Vagina (tissue), 2 donors: ENCODE measurements around the gene MYO10. TPM values are rescaled to one million over a fixed set of nuclear protein-coding genes. Genes with fewer than 3 reads are reported as not detected.
A peak's percentile ranks its signal among the peaks of the same experiment; 100 is the strongest.

Source experiments
- DNase-seq, 2 donors: peaks; one replicate each; pipeline ENCODE4 v3.0.0-alpha.2; 2017; ENCODE audit errors: extremely low spot score in 2 of 2
- H3K27ac ChIP-seq: fragments of 200-600 bp; sonication (generic); one replicate; pipeline ENCODE4 v1.5.1; 2019
- H3K27me3 ChIP-seq: fragments of 200-600 bp; sonication (generic); one replicate; pipeline ENCODE4 v1.5.1; 2019
- H3K36me3 ChIP-seq, 2 donors: fragments of 200-600 bp; sonication (generic); one replicate each; pipeline ENCODE4 v1.5.1; 2017 to 2019
- H3K4me1 ChIP-seq: fragments of 200-600 bp; sonication (generic); one replicate; pipeline ENCODE4 v1.5.1; 2019
- H3K4me3 ChIP-seq, 2 donors: fragments of 200-600 bp; sonication (generic); 1 replicate in 1 of 2; 2 replicates in 1 of 2; pipeline ENCODE4 v1.5.1; 2016 to 2019
- H3K9me3 ChIP-seq: fragments of 200-600 bp; sonication (generic); one replicate; pipeline ENCODE4 v1.5.1; 2019
- POLR2A ChIP-seq, 2 donors: fragments of 450-650 bp; IDR thresholded peaks; one replicate each; pipeline ENCODE4 v1.6.1; 2017; ENCODE audit warnings: antibody characterized with exemption in 2 of 2, mild to moderate bottlenecking in 2 of 2, moderate library complexity in 2 of 2
- POLR2AphosphoS5 ChIP-seq, 2 donors: sonication (generic); formaldehyde crosslinking; IDR thresholded peaks; one replicate each; pipeline ENCODE4 v1.9.0; 2017; ENCODE audit warnings: antibody characterized with exemption in 2 of 2, mild to moderate bottlenecking in 2 of 2, low read depth in 1 of 2; ENCODE audit not compliant: insufficient read depth in 1 of 2
- intact Hi-C: fragments of 100-400 bp; cut with DNase I; formaldehyde crosslinking; loops from one replicate; pipeline ENCODE4 v1.15.1; 2023
- total RNA-seq: library from RNA; depleted of rRNA; stranded (reverse); fragments of >200 nt; gene quantifications from one replicate; pipeline ENCODE4 v1.2.3, GENCODE V29; 2016
- TF ChIP-seq, protein P1 (sequence below), 3 experiments: fragments of 450-650 bp in 2 of 3; fragments of 200-600 bp in 1 of 3; sonication (generic) in 1 of 3; IDR thresholded peaks; one replicate each; pipeline ENCODE4 v1.5.1; 2017 to 2019; ENCODE audit warnings: antibody characterized with exemption in 3 of 3, mild to moderate bottlenecking in 2 of 3, moderate library complexity in 2 of 3

MYO10 gene
- total RNA-seq, 1 donor from 2014 or later, result 22.1 TPM

GRCh38 chr5:16914584-16914983 is 21.5 kb downstream of the MYO10 start:
- intact Hi-C loops, result no loop called here

DNA sequence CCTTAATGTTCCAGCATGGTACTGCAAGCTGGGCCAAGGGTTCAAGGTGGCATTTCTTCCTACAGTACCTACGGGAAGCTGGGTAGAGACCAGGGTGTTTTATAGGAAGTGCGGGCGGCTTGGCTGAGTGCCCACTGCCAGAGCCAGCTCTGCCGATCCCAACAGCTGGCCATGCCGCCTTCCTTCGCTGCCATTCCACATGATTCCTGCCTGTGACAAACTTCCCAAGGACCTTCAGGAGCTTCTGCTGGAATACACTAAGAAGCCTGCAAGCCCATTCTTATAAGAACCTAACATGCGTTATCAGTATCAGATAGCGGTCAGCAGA is 22.0 kb downstream of the MYO10 start:
- Histone ChIP-seq H3K27ac (no peak overlapping the region), H3K4me1 (peaks cover 10% of the 10 kb centered on the region), H3K36me3 (no peaks in the 10 kb centered on the region), H3K27me3 (no peaks in the 10 kb centered on the region), H3K4me3 (no peak overlapping the region), H3K9me3 (no peaks in the 10 kb centered on the region)
- TF ChIP-seq, protein P1, sequence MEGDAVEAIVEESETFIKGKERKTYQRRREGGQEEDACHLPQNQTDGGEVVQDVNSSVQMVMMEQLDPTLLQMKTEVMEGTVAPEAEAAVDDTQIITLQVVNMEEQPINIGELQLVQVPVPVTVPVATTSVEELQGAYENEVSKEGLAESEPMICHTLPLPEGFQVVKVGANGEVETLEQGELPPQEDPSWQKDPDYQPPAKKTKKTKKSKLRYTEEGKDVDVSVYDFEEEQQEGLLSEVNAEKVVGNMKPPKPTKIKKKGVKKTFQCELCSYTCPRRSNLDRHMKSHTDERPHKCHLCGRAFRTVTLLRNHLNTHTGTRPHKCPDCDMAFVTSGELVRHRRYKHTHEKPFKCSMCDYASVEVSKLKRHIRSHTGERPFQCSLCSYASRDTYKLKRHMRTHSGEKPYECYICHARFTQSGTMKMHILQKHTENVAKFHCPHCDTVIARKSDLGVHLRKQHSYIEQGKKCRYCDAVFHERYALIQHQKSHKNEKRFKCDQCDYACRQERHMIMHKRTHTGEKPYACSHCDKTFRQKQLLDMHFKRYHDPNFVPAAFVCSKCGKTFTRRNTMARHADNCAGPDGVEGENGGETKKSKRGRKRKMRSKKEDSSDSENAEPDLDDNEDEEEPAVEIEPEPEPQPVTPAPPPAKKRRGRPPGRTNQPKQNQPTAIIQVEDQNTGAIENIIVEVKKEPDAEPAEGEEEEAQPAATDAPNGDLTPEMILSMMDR (IDR thresholded peaks at IDR 0.05), result no peak
- TF ChIP-seq POLR2A (IDR thresholded peaks at IDR 0.05), result no peak
- no peak for TF ChIP-seq POLR2AphosphoS5 (IDR thresholded peaks at IDR 0.05; ENCODE audit: insufficient read depth in 1 of 2, low read depth in 1 of 2)
- no peak for DNase-seq
- intact Hi-C loops, result no loop called here

More at GRCh38 chr5:16914584-16914983, 21.5 kb downstream of the MYO10 start:
- Histone ChIP-seq H3K36me3 (no peaks in the 10 kb centered on the region), H3K4me3 (no peak overlapping the region), H3K9me3 (no peaks in the 10 kb centered on the region), H3K4me1 (peaks cover 10% of the 10 kb centered on the region), H3K27ac (no peak overlapping the region), H3K27me3 (no peaks in the 10 kb centered on the region)
- TF ChIP-seq POLR2A (IDR thresholded peaks at IDR 0.05) (no peak), POLR2AphosphoS5 (IDR thresholded peaks at IDR 0.05; ENCODE audit: insufficient read depth in 1 of 2, low read depth in 1 of 2) (no peak)
- TF ChIP-seq, protein P1 (IDR thresholded peaks at IDR 0.05), result no peak
- DNase-seq, result no peak

DNA sequence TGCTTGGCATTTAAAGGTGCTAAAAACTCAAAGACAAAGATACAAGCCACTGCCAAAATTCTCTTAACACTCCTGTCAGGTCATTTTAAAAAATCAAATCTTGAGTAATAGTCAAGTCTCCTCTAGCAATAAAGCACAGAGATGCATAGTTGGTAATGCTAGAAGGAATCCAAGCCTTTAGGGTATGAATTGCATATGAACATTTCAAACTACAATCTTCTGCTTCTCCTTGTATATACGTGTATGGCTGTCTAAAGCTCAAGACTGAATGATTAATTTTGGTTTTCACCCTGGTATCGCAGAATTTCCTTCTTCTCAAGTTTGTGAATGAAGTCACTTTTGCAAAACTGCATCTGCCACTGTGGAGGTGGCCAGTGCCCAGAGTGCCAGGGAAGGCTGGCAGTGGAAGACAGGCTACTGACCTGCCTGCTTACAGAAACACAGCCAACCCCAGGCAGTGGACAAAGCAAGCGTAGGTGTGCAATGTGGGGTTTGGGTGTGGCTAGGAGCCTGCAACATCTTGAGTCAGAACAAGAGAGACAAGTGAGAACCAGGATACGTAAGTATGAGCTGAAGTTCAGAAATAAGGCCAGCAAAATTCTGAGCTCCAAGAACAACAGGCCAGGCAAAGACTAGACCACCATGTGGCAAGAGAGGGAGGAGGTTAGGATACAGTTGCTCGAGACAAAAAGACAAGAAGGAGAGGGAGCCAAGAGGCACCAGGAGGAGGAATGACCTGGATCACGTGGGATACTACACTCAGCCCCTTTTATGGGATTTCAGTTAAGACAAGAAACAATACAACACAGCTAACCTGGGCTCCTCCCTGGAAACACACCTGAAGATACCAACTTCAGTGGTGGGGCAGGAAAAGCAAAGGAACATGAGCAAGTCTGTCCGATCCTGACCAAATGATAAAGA is 22.6 kb downstream of the MYO10 start:
- Histone ChIP-seq H3K36me3 (no peaks in the 10 kb centered on the region), H3K27ac (no peak overlapping the region), H3K4me1 (peaks cover 10% of the 10 kb centered on the region), H3K27me3 (no peaks in the 10 kb centered on the region), H3K9me3 (no peaks in the 10 kb centered on the region), H3K4me3 (no peak overlapping the region)
- intact Hi-C loops, result no loop called here
- TF ChIP-seq POLR2AphosphoS5 (IDR thresholded peaks at IDR 0.05; ENCODE audit: insufficient read depth in 1 of 2, low read depth in 1 of 2) (peak in 1 of 2 donors; percentile 21), POLR2A (IDR thresholded peaks at IDR 0.05) (no peak)
- TF ChIP-seq, protein P1 (IDR thresholded peaks at IDR 0.05), result no peak
- DNase-seq, result no peak

DNA sequence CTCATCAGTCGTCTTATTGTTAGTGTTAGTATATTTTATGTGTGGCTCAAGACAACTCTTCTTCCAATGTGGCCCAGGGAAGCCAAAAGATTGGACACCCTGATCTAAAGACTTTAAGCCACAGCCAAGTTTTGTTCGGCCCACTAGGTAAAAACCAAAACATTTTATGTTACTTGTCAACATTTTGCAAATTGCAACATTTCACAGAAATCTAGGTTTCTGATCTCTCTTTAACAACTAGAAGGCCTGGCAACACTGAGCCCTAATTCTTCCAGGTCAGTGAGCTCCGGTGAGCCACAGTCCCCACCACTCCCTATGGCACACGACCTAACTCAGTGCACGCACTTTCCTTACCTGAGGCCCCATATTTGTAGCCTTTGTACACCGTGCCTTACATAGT is 24.0 kb downstream of the MYO10 start:
- TF ChIP-seq POLR2AphosphoS5 (IDR thresholded peaks at IDR 0.05; ENCODE audit: insufficient read depth in 1 of 2, low read depth in 1 of 2) (no peak), POLR2A (IDR thresholded peaks at IDR 0.05) (no peak)
- TF ChIP-seq, protein P1 (IDR thresholded peaks at IDR 0.05), result no peak
- H3K27me3 ChIP-seq, result no peaks in the 10 kb centered on the region
- H3K4me3 ChIP-seq, result no peak overlapping the region
- no peaks in the 10 kb centered on the region for H3K36me3 ChIP-seq
- peaks cover 10% of the 10 kb centered on the region for H3K4me1 ChIP-seq
- H3K9me3 ChIP-seq, result no peaks in the 10 kb centered on the region
- intact Hi-C loops, result no loop called here
- H3K27ac ChIP-seq, result no peak overlapping the region
- DNase-seq, result no peak

GRCh38 chr5:16909464-16909863 is 26.6 kb downstream of the MYO10 start:
- TF ChIP-seq POLR2A (IDR thresholded peaks at IDR 0.05), result no peak
- TF ChIP-seq, protein P1 (IDR thresholded peaks at IDR 0.05), result no peak
- intact Hi-C loops, result no loop called here
- H3K9me3 ChIP-seq, result no peaks in the 10 kb centered on the region
- no peaks in the 10 kb centered on the region for H3K36me3 ChIP-seq
- no peak for DNase-seq
- H3K4me3 ChIP-seq, result no peak overlapping the region
- no peaks in the 10 kb centered on the region for H3K4me1 ChIP-seq
- no peaks in the 10 kb centered on the region for H3K27me3 ChIP-seq
- H3K27ac ChIP-seq, result no peak overlapping the region
